ENCODE results near the gene CELF2.

- TF ChIP-seq TAF1 (IDR thresholded peaks at IDR 0.05; ENCODE audit: borderline replicate concordance, insufficient read depth, low read length): no peak
- no peak for TF ChIP-seq REST (IDR thresholded peaks at IDR 0.05; ENCODE audit: insufficient read depth in 1 of 2, low read depth in 2 of 2, low read length in 2 of 2)
- TF ChIP-seq POLR2AphosphoS5 (IDR thresholded peaks at IDR 0.05; ENCODE audit: low read depth, low read length): no peak
- TF ChIP-seq SIN3A (IDR thresholded peaks at IDR 0.05; ENCODE audit: borderline replicate concordance, insufficient read depth, low read length): no peak
- TF ChIP-seq FOXP2 (optimal IDR thresholded peaks at IDR 0.05; ENCODE audit: borderline replicate concordance, extremely low read depth, extremely low read length, insufficient read depth): no peak
Measured at GRCh38 chr10:11320809-11321520, 303.3 kb downstream of the CELF2 start.

All from PFSK-1 (cell line).